Measurements from ENCODE around the gene TRDMT1.

DNA sequence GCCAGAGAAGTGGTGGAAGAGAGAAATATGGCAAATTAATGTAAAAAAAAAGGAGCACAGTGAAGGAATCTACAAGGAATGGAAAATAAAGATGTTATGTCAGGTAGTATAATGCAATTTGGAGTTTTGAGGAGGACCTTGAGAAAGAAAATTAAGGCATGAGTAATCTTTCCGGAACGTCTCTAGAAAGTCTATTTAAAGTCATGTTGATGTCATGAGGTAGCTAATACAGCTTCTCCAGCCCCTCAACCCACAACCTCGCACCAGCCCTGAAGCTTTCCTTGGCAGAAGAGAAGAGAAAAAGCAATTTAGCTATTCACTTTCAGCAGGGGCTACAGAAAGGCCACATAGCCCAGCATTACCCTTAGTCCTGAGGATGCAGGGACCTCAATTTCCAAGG lies 22.5 kb downstream of the TRDMT1 start:
- TF ChIP-seq, protein P1, sequence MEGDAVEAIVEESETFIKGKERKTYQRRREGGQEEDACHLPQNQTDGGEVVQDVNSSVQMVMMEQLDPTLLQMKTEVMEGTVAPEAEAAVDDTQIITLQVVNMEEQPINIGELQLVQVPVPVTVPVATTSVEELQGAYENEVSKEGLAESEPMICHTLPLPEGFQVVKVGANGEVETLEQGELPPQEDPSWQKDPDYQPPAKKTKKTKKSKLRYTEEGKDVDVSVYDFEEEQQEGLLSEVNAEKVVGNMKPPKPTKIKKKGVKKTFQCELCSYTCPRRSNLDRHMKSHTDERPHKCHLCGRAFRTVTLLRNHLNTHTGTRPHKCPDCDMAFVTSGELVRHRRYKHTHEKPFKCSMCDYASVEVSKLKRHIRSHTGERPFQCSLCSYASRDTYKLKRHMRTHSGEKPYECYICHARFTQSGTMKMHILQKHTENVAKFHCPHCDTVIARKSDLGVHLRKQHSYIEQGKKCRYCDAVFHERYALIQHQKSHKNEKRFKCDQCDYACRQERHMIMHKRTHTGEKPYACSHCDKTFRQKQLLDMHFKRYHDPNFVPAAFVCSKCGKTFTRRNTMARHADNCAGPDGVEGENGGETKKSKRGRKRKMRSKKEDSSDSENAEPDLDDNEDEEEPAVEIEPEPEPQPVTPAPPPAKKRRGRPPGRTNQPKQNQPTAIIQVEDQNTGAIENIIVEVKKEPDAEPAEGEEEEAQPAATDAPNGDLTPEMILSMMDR (IDR thresholded peaks at IDR 0.05; ENCODE audit: insufficient read depth, low read depth, low read length) = no peak
- no peak for TF ChIP-seq EZH2 (IDR thresholded peaks at IDR 0.05; ENCODE audit: insufficient read depth, low read length)
